SK-N-SH (cell line): Measurements from ENCODE around the gene TC2N. TPM values are rescaled to one million over a fixed set of nuclear protein-coding genes. Genes with fewer than 3 reads are reported as not detected.

Experiments used
- CTCF ChIA-PET: fragments of 300-600, 350-600 bp; formaldehyde crosslinking; extraction: SDS; loops from one replicate; lab custom pipeline; 2021; lab: Yijun Ruan, JAX
- POLR2A ChIA-PET: fragments of 350-600 bp; sonication (Branson Sonifier 250); formaldehyde crosslinking; extraction: SDS; loops from one replicate; lab custom pipeline; 2020; ENCODE audit warnings: antibody characterized with exemption, inconsistent platforms; lab: Yijun Ruan, JAX
- DNase-seq: peaks from one replicate; pipeline ENCODE4 v3.0.0; 2012
- H2AFZ ChIP-seq: fragments of 200-600 bp; sonication (generic); 2 replicates; pipeline ENCODE4 v1.8.1; 2016; ENCODE audit warnings: antibody characterized with exemption, mild to moderate bottlenecking, low read depth
- H3F3A ChIP-seq: fragments of 200-600 bp; sonication (generic); replicated peaks from 2 replicates; pipeline ENCODE3; 2016; ENCODE audit warnings: antibody characterized with exemption, mild to moderate bottlenecking; ENCODE audit not compliant: insufficient read depth
- H3K27ac ChIP-seq, 2 experiments: fragments of 200-500 bp in 1 of 2; fragments of 200-600 bp in 1 of 2; sonication (Bioruptor generic) in 1 of 2; sonication (generic), shearing (Covaris generic) in 1 of 2; 2 replicates each; pipeline versions ENCODE4 v1.5.1 to v1.6.1; 2014 to 2016; ENCODE audit warnings: low read depth in 2 of 2, inconsistent platforms in 1 of 2, low read length in 1 of 2, mild to moderate bottlenecking in 1 of 2, mixed read lengths in 1 of 2
- H3K27me3 ChIP-seq: fragments of 200-600 bp; sonication (generic), shearing (Covaris generic); 2 replicates; pipeline ENCODE4 v1.6.1; 2016; ENCODE audit warnings: mixed run types; ENCODE audit not compliant: insufficient read depth
- H3K36me3 ChIP-seq, 2 experiments: fragments of 200-500 bp in 1 of 2; fragments of 200-600 bp in 1 of 2; sonication (Bioruptor generic) in 1 of 2; sonication (generic) in 1 of 2; replicated peaks in 1 of 2; 2 replicates each; pipeline versions ENCODE3 to v1.5.1; 2014 to 2016; ENCODE audit warnings: low read length in 1 of 2, mild to moderate bottlenecking in 1 of 2; ENCODE audit not compliant: insufficient read depth in 2 of 2, control insufficient read depth in 1 of 2
- H3K4me1 ChIP-seq, 2 experiments: fragments of 200-500 bp in 1 of 2; fragments of 200-600 bp in 1 of 2; sonication (Bioruptor generic) in 1 of 2; sonication (generic), shearing (Covaris generic) in 1 of 2; 2 replicates each; pipeline versions ENCODE4 v1.5.1 to v1.6.1; 2014 to 2016; ENCODE audit warnings: low read depth in 1 of 2, low read length in 1 of 2, mixed run types in 1 of 2; ENCODE audit not compliant: insufficient read depth in 2 of 2, control insufficient read depth in 1 of 2
- H3K4me2 ChIP-seq: fragments of 200-600 bp; sonication (generic), shearing (Covaris generic); 2 replicates; pipeline ENCODE4 v1.6.1; 2017; ENCODE audit warnings: mixed run types
- H3K4me3 ChIP-seq, 2 experiments: fragments of 200-500 bp in 1 of 2; fragments of 200-600 bp in 1 of 2; sonication (Bioruptor generic) in 1 of 2; sonication (generic), shearing (Covaris generic) in 1 of 2; 2 replicates each; pipeline versions ENCODE4 v1.5.1 to v1.8.1; 2014 to 2016; ENCODE audit warnings: low read depth in 2 of 2, inconsistent platforms in 1 of 2, low read length in 1 of 2, mild to moderate bottlenecking in 1 of 2, mixed read lengths in 1 of 2, moderate library complexity in 1 of 2
- H3K79me2 ChIP-seq: fragments of 200-600 bp; sonication (generic); 2 replicates; pipeline ENCODE4 v1.8.1; 2017; ENCODE audit warnings: mild to moderate bottlenecking; ENCODE audit not compliant: insufficient read depth
- H3K9ac ChIP-seq: fragments of 200-600 bp; sonication (generic); 2 replicates; pipeline ENCODE4 v1.6.1; 2017; ENCODE audit warnings: mixed run types
- H3K9me2 ChIP-seq: fragments of 200-600 bp; sonication (generic); 2 replicates; pipeline ENCODE4 v1.6.1; 2017; ENCODE audit warnings: mixed run types
- H3K9me3 ChIP-seq: fragments of 200-600 bp; sonication (generic); 2 replicates; pipeline ENCODE4 v1.6.1; 2017; ENCODE audit warnings: mixed run types, mild to moderate bottlenecking, moderate library complexity
- H4K20me1 ChIP-seq: fragments of 200-600 bp; sonication (generic); 2 replicates; pipeline ENCODE4 v1.6.1; 2017; ENCODE audit warnings: mild to moderate bottlenecking, mixed run types; ENCODE audit not compliant: insufficient read depth
- CHD2 ChIP-seq: fragments of 150-350 bp; IDR thresholded peaks from 2 replicates; pipeline ENCODE4 v1.6.1; 2018; ENCODE audit warnings: low read length; ENCODE audit not compliant: partially characterized antibody
- EP300 ChIP-seq, 2 experiments: IDR thresholded peaks; 2 replicates each; pipeline versions ENCODE4 v1.4.0 to v1.6.1; 2012; ENCODE audit warnings: borderline replicate concordance in 1 of 2, low read depth in 1 of 2, low read length in 1 of 2
- EZH2phosphoT487 ChIP-seq: fragments of 200-600 bp; sonication (generic); IDR thresholded peaks from 2 replicates; pipeline ENCODE4 v1.6.1; 2017; ENCODE audit warnings: low read depth, mixed run types, mild to moderate bottlenecking, antibody characterized with exemption, moderate library complexity, borderline replicate concordance
- FOXJ3 ChIP-seq: sonication (generic); formaldehyde crosslinking; IDR thresholded peaks from 2 replicates; pipeline ENCODE4 v1.5.1; 2020; ENCODE audit warnings: mild to moderate bottlenecking, missing genetic modification reagents
- FOXM1 ChIP-seq: IDR thresholded peaks from 2 replicates; pipeline ENCODE4 v1.4.0; 2012; ENCODE audit warnings: low read depth, mild to moderate bottlenecking
- GABPA ChIP-seq: IDR thresholded peaks from 2 replicates; pipeline ENCODE4 v1.4.0; 2012; ENCODE audit warnings: low read depth, mild to moderate bottlenecking
- GATA2 ChIP-seq: sonication (generic); formaldehyde crosslinking; IDR thresholded peaks from 2 replicates; pipeline ENCODE4 v1.5.0; 2020; ENCODE audit warnings: mild to moderate bottlenecking, missing genetic modification reagents
- JUND ChIP-seq: IDR thresholded peaks from 2 replicates; pipeline ENCODE4 v1.4.0; 2012
- MEF2A ChIP-seq: IDR thresholded peaks from 2 replicates; pipeline ENCODE4 v1.4.0; 2012; ENCODE audit warnings: low read depth, borderline replicate concordance
- MXI1 ChIP-seq: IDR thresholded peaks from 2 replicates; pipeline ENCODE4 v1.6.1; 2012; ENCODE audit warnings: mild to moderate bottlenecking, low read depth, low read length, improper control_type of control experiment
- NFIC ChIP-seq: IDR thresholded peaks from 2 replicates; pipeline ENCODE4 v1.4.0; 2012; ENCODE audit warnings: borderline replicate concordance
- REST ChIP-seq: IDR thresholded peaks from 2 replicates; pipeline ENCODE4 v1.6.1; 2012; ENCODE audit warnings: mild to moderate bottlenecking, low read depth, low read length, moderate library complexity
- RFX5 ChIP-seq: IDR thresholded peaks from 2 replicates; pipeline ENCODE4 v1.6.1; 2012; ENCODE audit warnings: mild to moderate bottlenecking, improper control_type of control experiment, low read length
- RXRA ChIP-seq: IDR thresholded peaks from 2 replicates; pipeline ENCODE4 v1.4.0; 2012; ENCODE audit warnings: low read depth, mild to moderate bottlenecking, borderline replicate concordance
- SIN3A ChIP-seq: IDR thresholded peaks from 2 replicates; pipeline ENCODE4 v1.6.1; 2012; ENCODE audit warnings: low read depth, mild to moderate bottlenecking, low read length, moderate library complexity, borderline replicate concordance
- TAF1 ChIP-seq: IDR thresholded peaks from 2 replicates; pipeline ENCODE4 v1.6.1; 2012; ENCODE audit warnings: low read depth, mild to moderate bottlenecking, low read length, moderate library complexity, borderline replicate concordance
- TCF12 ChIP-seq: IDR thresholded peaks from 2 replicates; pipeline ENCODE4 v1.4.0; 2012
- YY1 ChIP-seq: IDR thresholded peaks from 2 replicates; pipeline ENCODE4 v1.4.0; 2012; ENCODE audit warnings: low read depth, mild to moderate bottlenecking
- WGBS: methylation state at CpG from one replicate; pipeline ENCODE4 v1.1.6; 2017; ENCODE audit warnings: low lambda C conversion rate; 5-methylcytosine and 5-hydroxymethylcytosine counted together
- polyA plus RNA-seq, 3 experiments: library from polyadenylated mRNA; depleted of rRNA; stranded (reverse); fragments of >200 nt; gene quantifications; 2 replicates each; pipeline ENCODE4 v1.2.3, GENCODE V29; 2012
- TF ChIP-seq, protein P1 (sequence below): IDR thresholded peaks from 2 replicates; pipeline ENCODE4 v1.4.0; 2012; ENCODE audit warnings: low read depth
- TF ChIP-seq, protein P2 (sequence below): IDR thresholded peaks from 2 replicates; pipeline ENCODE4 v1.4.0; 2012; ENCODE audit warnings: low read depth, borderline replicate concordance
- TF ChIP-seq, protein P3 (sequence below): fragments of 200-600 bp; sonication (generic); IDR thresholded peaks from 2 replicates; pipeline ENCODE4 v1.6.1; 2017; ENCODE audit warnings: antibody characterized with exemption, mild to moderate bottlenecking, moderate library complexity

Gene TC2N
- polyA plus RNA-seq, 1 of the 3 experiments (the other 2 are of a cell fraction), result not detected

- no peaks in the 10 kb centered on the region for H3K27me3 ChIP-seq
- H3K9me2 ChIP-seq, result no peaks in the 10 kb centered on the region
- no peaks in the 10 kb centered on the region for H3K9me3 ChIP-seq
- no peak for DNase-seq
- no peaks in the 10 kb centered on the region for H4K20me1 ChIP-seq
- peaks cover 8 to 45% of the 10 kb centered on the region in 2 experiments for H3K36me3 ChIP-seq
- H3K27ac ChIP-seq, result no peak overlapping the region
- ChIA-PET POLR2A (no interaction called here), CTCF (interaction anchor here (1.2 kb wide), 1 partner anchor 10 kb away, joined by 4 read pairs; no protein-coding TSS in a partner anchor)
- 86% methylated on average over 5 of the region's 5 CpGs for WGBS
- no peaks in the 10 kb centered on the region for H3F3A ChIP-seq
- H3K79me2 ChIP-seq, result no peaks in the 10 kb centered on the region
- no peak overlapping the region for H3K4me2 ChIP-seq
- no peak overlapping the region for H3K4me3 ChIP-seq
- no peaks in the 10 kb centered on the region for H3K4me1 ChIP-seq
- H2AFZ ChIP-seq, result no peak overlapping the region
- no peak for TF ChIP-seq JUND
- no peak for TF ChIP-seq RFX5
- no peak for TF ChIP-seq FOXM1
- TF ChIP-seq YY1, result no peak
- no peak for TF ChIP-seq MXI1
- TF ChIP-seq GABPA, result no peak
- no peak for TF ChIP-seq REST
- no peak for TF ChIP-seq MEF2A
- no peak for TF ChIP-seq GATA2 (CRISPR knock-in tag)
- TF ChIP-seq, protein P1, sequence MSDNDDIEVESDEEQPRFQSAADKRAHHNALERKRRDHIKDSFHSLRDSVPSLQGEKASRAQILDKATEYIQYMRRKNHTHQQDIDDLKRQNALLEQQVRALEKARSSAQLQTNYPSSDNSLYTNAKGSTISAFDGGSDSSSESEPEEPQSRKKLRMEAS, result no peak
- TF ChIP-seq TAF1, result no peak
- no peak overlapping the region for H3K9ac ChIP-seq
Observed at GRCh38 chr14:91891101-91891500, 23.8 kb upstream of the TC2N start.

GRCh38 chr14:91890291-91890749 lies 23.0 kb upstream of the TC2N start:
- ChIA-PET CTCF (no interaction called here), POLR2A (no interaction called here)
- no peak for DNase-seq
- no peak for TF ChIP-seq EP300 (IDR thresholded peaks at IDR 0.05; ENCODE audit: borderline replicate concordance in 1 of 2, low read depth in 1 of 2, low read length in 1 of 2)
- no peak for TF ChIP-seq CHD2
- no peak for TF ChIP-seq GATA2 (CRISPR knock-in tag)
- no peak for TF ChIP-seq FOXM1
- no peak for TF ChIP-seq TAF1
- TF ChIP-seq RFX5, result no peak
- no peak for TF ChIP-seq FOXJ3
- TF ChIP-seq, protein P2, sequence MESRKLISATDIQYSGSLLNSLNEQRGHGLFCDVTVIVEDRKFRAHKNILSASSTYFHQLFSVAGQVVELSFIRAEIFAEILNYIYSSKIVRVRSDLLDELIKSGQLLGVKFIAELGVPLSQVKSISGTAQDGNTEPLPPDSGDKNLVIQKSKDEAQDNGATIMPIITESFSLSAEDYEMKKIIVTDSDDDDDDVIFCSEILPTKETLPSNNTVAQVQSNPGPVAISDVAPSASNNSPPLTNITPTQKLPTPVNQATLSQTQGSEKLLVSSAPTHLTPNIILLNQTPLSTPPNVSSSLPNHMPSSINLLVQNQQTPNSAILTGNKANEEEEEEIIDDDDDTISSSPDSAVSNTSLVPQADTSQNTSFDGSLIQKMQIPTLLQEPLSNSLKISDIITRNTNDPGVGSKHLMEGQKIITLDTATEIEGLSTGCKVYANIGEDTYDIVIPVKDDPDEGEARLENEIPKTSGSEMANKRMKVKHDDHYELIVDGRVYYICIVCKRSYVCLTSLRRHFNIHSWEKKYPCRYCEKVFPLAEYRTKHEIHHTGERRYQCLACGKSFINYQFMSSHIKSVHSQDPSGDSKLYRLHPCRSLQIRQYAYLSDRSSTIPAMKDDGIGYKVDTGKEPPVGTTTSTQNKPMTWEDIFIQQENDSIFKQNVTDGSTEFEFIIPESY, result no peak
- no peak for TF ChIP-seq EZH2phosphoT487
- TF ChIP-seq RXRA, result no peak
- TF ChIP-seq JUND, result no peak
- no peak for TF ChIP-seq MEF2A
- TF ChIP-seq NFIC, result no peak
- no peak for TF ChIP-seq SIN3A
- no peak for TF ChIP-seq TCF12
- TF ChIP-seq YY1, result no peak
- TF ChIP-seq, protein P3, sequence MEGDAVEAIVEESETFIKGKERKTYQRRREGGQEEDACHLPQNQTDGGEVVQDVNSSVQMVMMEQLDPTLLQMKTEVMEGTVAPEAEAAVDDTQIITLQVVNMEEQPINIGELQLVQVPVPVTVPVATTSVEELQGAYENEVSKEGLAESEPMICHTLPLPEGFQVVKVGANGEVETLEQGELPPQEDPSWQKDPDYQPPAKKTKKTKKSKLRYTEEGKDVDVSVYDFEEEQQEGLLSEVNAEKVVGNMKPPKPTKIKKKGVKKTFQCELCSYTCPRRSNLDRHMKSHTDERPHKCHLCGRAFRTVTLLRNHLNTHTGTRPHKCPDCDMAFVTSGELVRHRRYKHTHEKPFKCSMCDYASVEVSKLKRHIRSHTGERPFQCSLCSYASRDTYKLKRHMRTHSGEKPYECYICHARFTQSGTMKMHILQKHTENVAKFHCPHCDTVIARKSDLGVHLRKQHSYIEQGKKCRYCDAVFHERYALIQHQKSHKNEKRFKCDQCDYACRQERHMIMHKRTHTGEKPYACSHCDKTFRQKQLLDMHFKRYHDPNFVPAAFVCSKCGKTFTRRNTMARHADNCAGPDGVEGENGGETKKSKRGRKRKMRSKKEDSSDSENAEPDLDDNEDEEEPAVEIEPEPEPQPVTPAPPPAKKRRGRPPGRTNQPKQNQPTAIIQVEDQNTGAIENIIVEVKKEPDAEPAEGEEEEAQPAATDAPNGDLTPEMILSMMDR, result no peak

More at GRCh38 chr14:91890291-91890749, 23.0 kb upstream of the TC2N start:
- Histone ChIP-seq H4K20me1 (no peaks in the 10 kb centered on the region), H3K27me3 (no peaks in the 10 kb centered on the region), H3K9ac (no peak overlapping the region), H3F3A (no peaks in the 10 kb centered on the region), H3K36me3 (peaks cover 8 to 52% of the 10 kb centered on the region in 2 experiments), H3K9me2 (no peaks in the 10 kb centered on the region), H3K4me2 (no peak overlapping the region), H3K4me1 (no peaks in the 10 kb centered on the region), H2AFZ (no peak overlapping the region), H3K9me3 (no peaks in the 10 kb centered on the region), H3K27ac (no peak overlapping the region), H3K79me2 (no peaks in the 10 kb centered on the region), H3K4me3 (no peak overlapping the region)
- 77% methylated on average over 5 of the region's 5 CpGs for WGBS
